ENCODE results near the gene PLEK2. TPM values are rescaled to one million over a fixed set of nuclear protein-coding genes. Genes with fewer than 3 reads are reported as not detected.

Gene PLEK2
- total and polyA plus RNA-seq, 2 experiments from 2014 or later, result 1.0 to 2.2 TPM

DNA sequence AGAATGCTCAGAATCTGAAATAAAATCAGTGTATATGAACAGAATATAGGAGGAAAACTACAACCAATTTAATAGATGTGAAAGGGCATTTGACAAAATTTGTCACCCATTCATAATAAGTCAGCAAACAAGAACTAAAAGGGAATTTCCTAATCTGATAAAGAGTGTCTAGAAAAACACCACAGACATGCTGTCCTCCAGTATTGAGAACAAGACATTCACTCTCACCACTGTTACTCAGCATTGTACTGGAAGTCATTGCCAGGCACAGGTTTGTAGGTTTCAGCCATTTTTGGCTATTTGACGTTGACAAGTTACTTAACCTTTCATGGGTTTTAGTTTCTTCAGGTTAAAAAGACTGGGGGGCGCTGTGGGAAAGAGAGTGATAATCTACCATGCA, 38.6 kb downstream of the PLEK2 start:
- Histone ChIP-seq H2AFZ (no peak overlapping the region), H3K4me1 (ENCODE audit: insufficient read depth) (no peaks in the 10 kb centered on the region), H3K79me2 (replicated peaks; ENCODE audit: insufficient read depth) (peaks cover 7% of the 10 kb centered on the region; the same call in 1 of the 2 replicates), H3F3A (replicated peaks; ENCODE audit: low read depth) (no peaks in the 10 kb centered on the region), H3K4me2 (no peak overlapping the region), H4K20me1 (replicated peaks; ENCODE audit: insufficient read depth) (peaks cover 13% of the 10 kb centered on the region), H3K27ac (ENCODE audit: low read depth) (no peak overlapping the region), H3K9me2 (ENCODE audit: insufficient read depth) (no peaks in the 10 kb centered on the region), H3K4me3 (no peak overlapping the region), H3K27me3 (ENCODE audit: insufficient read depth) (no peaks in the 10 kb centered on the region), H3K36me3 (ENCODE audit: insufficient read depth) (peaks cover 53% of the 10 kb centered on the region)
- DNase-seq (ENCODE audit: low spot score) (no peak), ATAC-seq (no peak)
- no peak for TF ChIP-seq NANOG (IDR thresholded peaks at IDR 0.05; ENCODE audit: borderline replicate concordance)
- no peak for TF ChIP-seq STAT1 (IDR thresholded peaks at IDR 0.05; ENCODE audit: unreplicated experiment)
- TF ChIP-seq, protein P1, sequence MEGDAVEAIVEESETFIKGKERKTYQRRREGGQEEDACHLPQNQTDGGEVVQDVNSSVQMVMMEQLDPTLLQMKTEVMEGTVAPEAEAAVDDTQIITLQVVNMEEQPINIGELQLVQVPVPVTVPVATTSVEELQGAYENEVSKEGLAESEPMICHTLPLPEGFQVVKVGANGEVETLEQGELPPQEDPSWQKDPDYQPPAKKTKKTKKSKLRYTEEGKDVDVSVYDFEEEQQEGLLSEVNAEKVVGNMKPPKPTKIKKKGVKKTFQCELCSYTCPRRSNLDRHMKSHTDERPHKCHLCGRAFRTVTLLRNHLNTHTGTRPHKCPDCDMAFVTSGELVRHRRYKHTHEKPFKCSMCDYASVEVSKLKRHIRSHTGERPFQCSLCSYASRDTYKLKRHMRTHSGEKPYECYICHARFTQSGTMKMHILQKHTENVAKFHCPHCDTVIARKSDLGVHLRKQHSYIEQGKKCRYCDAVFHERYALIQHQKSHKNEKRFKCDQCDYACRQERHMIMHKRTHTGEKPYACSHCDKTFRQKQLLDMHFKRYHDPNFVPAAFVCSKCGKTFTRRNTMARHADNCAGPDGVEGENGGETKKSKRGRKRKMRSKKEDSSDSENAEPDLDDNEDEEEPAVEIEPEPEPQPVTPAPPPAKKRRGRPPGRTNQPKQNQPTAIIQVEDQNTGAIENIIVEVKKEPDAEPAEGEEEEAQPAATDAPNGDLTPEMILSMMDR (conservative IDR thresholded peaks at IDR 0.05; ENCODE audit: low read depth in 2 of 2), result peak in 1 of 2 experiments; percentile 15; a peak in 1 of 4 replicates
- no peak for TF ChIP-seq EZH2 (IDR thresholded peaks at IDR 0.05; ENCODE audit: low read depth, unreplicated experiment)
- TF ChIP-seq EZH2phosphoT487 (IDR thresholded peaks at IDR 0.05; ENCODE audit: unreplicated experiment), result no peak
- Mint-ChIP-seq H3K27ac (no peak overlapping the region), H3K27me3 (ENCODE audit: insufficient read depth, low read depth, poor library complexity) (no peaks in the 10 kb centered on the region), H3K36me3 (ENCODE audit: low read depth) (peaks cover 70% of the 10 kb centered on the region), H3K4me1 (no peaks in the 10 kb centered on the region), H3K4me3 (no peak overlapping the region), H3K9me3 (no peaks in the 10 kb centered on the region)

- H3K79me2 ChIP-seq (replicated peaks; ENCODE audit: insufficient read depth), result peaks cover 7% of the 10 kb centered on the region; the same call in 1 of the 2 replicates
- no peak overlapping the region for H3K27ac ChIP-seq (ENCODE audit: low read depth)
- no peak overlapping the region for H2AFZ ChIP-seq
- Mint-ChIP-seq H3K4me1 (no peaks in the 10 kb centered on the region), H3K27ac (no peak overlapping the region; the same call in 1 of the 2 replicates), H3K9me3 (no peaks in the 10 kb centered on the region), H3K27me3 (ENCODE audit: insufficient read depth, low read depth, poor library complexity) (no peaks in the 10 kb centered on the region), H3K4me3 (no peak overlapping the region), H3K36me3 (ENCODE audit: low read depth) (peaks cover 73% of the 10 kb centered on the region)
- H3K9me2 ChIP-seq (ENCODE audit: insufficient read depth), result no peaks in the 10 kb centered on the region
- ATAC-seq (no peak), DNase-seq (ENCODE audit: low spot score) (no peak)
- peaks cover 54% of the 10 kb centered on the region for H3K36me3 ChIP-seq (ENCODE audit: insufficient read depth)
- no peak overlapping the region for H3K4me2 ChIP-seq
- H3K4me1 ChIP-seq (ENCODE audit: insufficient read depth), result no peaks in the 10 kb centered on the region
- no peaks in the 10 kb centered on the region for H3F3A ChIP-seq (replicated peaks; ENCODE audit: low read depth)
- no peaks in the 10 kb centered on the region for H3K27me3 ChIP-seq (ENCODE audit: insufficient read depth)
- no peak overlapping the region for H3K4me3 ChIP-seq
- peaks cover 13% of the 10 kb centered on the region for H4K20me1 ChIP-seq (replicated peaks; ENCODE audit: insufficient read depth)
- TF ChIP-seq NANOG (IDR thresholded peaks at IDR 0.05; ENCODE audit: borderline replicate concordance), result no peak
- TF ChIP-seq REST (IDR thresholded peaks at IDR 0.05; ENCODE audit: unreplicated experiment), result no peak
- TF ChIP-seq ZNF114 (CRISPR knock-in tag; IDR thresholded peaks at IDR 0.05), result no peak
- no peak for TF ChIP-seq POLR2AphosphoS5 (IDR thresholded peaks at IDR 0.05; ENCODE audit: low read depth)
- TF ChIP-seq, protein P1 (conservative IDR thresholded peaks at IDR 0.05; ENCODE audit: low read depth in 2 of 2), result no peak
- TF ChIP-seq ETS1 (IDR thresholded peaks at IDR 0.05), result no peak
- no peak for TF ChIP-seq EZH2phosphoT487 (IDR thresholded peaks at IDR 0.05; ENCODE audit: unreplicated experiment)
- no peak for TF ChIP-seq EZH2 (IDR thresholded peaks at IDR 0.05; ENCODE audit: low read depth, unreplicated experiment)
- no peak for TF ChIP-seq ZNF331 (CRISPR knock-in tag; IDR thresholded peaks at IDR 0.05; ENCODE audit: low read depth)
Measured at GRCh38 chr14:67372833-67373232, 39.1 kb downstream of the PLEK2 start.
